GM18526 (cell line): Measurements from ENCODE around the gene SLC6A6.

Source experiments
- POLR2A ChIP-seq: IDR thresholded peaks from 3 replicates; pipeline ENCODE4 v1.6.1; 2011; ENCODE audit not compliant: insufficient read length; ENCODE audit errors: extremely low read depth

Gene SLC6A6

GRCh38 chr3:14445773-14446172 is 43.4 kb downstream of the SLC6A6 start:
- TF ChIP-seq POLR2A = no peak

- TF ChIP-seq POLR2A = no peak
Observed at GRCh38 chr3:14446988-14447570, 44.7 kb downstream of the SLC6A6 start.

- no peak for TF ChIP-seq POLR2A
Observed at GRCh38 chr3:14448063-14448462, 45.7 kb downstream of the SLC6A6 start.

GRCh38 chr3:14448756-14449727 is 46.6 kb downstream of the SLC6A6 start:
- no peak for TF ChIP-seq POLR2A

- no peak for TF ChIP-seq POLR2A
Observed at GRCh38 chr3:14450506-14450905, 48.1 kb downstream of the SLC6A6 start.

- no peak for TF ChIP-seq POLR2A
Observed at GRCh38 chr3:14450922-14451606, 48.7 kb downstream of the SLC6A6 start.

- no peak for TF ChIP-seq POLR2A
Observed at GRCh38 chr3:14451844-14452739, 49.7 kb downstream of the SLC6A6 start.

DNA sequence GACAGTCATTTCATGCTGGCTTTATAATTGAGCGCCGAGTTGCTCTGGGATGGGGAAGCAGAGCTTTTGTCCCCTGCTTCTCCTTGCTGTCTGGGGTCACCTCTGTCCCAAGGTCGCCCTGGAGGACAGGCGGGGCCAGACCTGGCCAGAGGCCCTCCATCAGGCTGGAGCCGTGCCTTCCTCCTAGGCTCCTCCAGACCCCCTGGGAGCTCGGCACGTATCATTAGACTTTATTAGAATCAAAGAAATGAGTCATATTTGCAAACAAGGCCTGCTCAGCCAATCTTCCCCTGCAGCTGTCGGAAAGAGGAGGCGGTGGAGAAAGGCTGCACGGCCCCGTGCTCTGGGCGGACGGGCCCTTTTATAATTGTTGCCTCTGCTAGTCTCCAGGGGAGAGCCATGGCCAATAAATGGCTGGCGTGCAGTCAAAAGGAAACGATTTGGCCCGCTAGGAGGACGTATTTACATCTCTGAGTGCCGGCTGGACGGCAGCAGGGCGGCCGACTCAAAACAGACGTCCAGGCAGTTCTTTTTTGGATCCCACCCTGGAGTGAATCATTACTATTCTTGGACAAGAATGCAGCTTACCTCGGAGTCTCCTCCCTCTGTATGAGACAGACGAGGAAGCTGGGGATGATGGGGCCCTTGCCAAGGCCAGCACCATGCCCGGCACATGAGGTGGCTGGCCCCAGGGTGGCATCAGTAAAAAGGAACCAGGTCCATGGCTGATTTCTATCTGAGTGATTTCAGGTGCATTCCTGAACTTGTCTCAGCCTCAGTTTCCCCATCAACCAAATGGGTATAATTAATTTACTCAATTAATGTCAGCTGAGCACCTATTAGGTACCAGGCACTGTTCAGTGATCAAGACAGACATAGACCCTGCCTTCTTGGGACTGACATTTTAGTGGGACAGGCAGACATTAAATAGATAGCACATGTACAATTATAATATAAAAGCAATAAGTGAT is 50.6 kb downstream of the SLC6A6 start:
- TF ChIP-seq POLR2A = no peak

DNA sequence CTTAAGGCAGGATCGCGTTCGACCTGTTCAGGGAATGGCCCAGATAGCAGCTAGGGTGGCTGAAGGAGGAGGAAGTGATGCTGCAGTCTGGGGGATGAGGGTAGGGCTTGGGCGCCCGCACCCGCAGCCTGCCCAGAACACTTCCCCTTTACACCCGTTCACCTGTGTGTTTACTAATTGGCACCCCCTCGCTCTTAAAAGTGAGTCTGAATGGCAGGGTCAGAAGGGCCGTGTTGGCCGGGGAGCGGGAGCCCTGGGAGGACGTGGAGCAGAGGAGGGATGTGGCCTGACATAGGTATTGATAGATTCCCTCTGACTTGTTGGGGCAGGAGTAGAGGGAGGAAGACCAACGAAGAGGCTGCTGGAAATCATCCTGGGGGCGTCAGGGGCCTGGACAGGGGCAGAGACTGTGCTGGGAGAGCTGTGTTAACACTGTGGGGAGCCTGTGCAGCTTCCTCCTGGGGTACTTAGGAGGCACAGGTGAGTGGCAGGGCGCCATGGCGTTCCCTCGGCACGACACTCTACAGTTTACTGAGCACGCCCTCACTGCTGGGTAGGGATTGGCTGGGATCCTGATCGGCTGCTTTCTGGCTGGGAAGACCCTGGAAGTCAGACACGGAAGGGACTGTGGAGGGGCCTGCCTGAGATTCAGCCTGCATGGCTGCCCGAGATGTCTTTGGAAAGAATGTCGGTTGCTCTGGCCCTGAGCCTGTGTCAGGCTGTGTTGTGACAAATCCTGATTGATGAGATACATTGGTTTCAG is 51.7 kb downstream of the SLC6A6 start:
- no peak for TF ChIP-seq POLR2A

GRCh38 chr3:14454639-14455310 is 52.4 kb downstream of the SLC6A6 start:
- no peak for TF ChIP-seq POLR2A

DNA sequence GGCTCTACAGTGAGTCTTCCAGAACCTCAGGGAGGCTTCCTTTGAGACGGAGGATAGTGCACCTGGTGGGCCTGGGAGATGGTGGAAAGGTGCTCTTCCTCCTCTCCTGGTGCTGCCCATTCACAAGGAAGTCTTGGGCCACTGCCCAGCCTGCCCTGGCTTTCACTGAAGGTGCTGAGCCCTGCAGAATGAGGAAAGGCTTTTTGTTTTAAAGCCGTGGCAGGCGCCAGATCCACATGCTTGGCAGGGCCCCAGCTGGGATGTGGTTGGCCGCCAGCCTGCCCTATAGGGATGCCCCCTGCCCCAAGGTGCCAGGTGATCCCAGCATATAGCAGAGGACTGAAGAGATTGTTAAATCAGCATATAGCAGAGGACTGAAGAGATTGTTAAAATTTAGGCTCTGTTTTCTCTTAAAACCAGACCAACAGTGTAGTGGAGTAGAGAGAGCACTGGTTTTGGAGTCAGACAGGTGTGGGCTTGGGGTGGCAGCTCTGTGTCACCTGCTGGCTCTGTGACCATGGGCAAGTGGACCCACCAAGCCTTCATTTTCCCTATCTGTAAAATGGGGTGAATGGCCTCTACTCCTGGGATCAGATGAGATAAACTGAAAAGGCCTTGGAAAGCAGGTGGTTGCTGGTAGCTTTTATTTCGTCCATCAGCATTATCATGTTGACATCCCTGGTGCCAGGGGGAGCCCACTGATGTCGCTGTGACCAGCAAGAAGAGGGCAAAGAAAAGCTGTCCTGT is 53.3 kb downstream of the SLC6A6 start:
- TF ChIP-seq POLR2A = no peak

DNA sequence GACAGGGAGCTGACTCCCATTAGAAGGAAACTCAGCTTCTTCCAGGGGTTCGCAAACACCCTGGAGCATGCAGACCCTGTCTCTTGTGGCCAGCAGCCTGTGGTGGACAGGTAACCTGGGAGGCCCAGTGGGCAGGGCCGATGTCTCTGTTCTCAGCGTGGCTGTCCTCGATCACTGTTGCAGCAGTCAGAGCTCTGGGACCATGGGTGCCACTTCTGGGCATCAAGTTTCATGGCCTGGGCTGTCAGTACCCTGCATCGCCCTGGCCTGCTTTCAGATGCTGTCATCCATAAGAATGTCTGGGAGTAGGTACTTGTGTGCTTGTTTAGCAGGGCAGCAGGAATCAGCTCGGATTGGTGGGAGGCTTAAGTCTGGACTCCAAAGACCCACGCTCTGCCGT is 54.4 kb downstream of the SLC6A6 start:
- TF ChIP-seq POLR2A = no peak
